ENCODE results near the gene PHF21B. TPM values are rescaled to one million over a fixed set of nuclear protein-coding genes. Genes with fewer than 3 reads are reported as not detected.

Gene PHF21B
- total RNA-seq, 2 experiments from 2014 or later = 0.92 to 1.1 TPM

DNA sequence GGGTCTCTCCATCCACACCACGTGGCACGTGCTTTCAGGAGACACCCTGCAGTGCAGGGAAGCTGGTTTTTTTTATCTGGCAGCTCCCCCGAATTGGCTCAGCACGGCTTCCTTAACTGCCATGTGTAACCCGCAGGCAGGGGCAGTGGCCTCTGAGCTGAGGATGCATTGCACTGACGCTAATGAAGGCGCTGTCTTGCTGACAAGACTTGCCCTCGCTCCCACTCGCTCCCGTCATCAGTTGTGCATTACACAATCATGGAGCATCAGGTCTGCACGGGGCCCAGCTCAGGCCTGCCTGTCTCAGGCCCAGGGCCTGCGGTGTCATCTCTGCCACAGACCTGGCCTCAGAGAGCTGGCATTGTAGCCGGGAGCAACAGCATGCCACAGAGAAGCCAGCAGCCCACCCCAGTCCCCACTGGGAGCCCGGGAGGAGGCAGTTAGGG is 161.5 kb downstream of the PHF21B start:
- ATAC-seq = no peak
- Mint-ChIP-seq H3K4me3 (no peak overlapping the region), H3K9me3 (peaks cover 3% of the 10 kb centered on the region), H3K36me3 (ENCODE audit: low read depth) (no peaks in the 10 kb centered on the region), H3K27ac (no peak overlapping the region), H3K27me3 (no peaks in the 10 kb centered on the region), H3K4me1 (ENCODE audit: low read depth) (no peaks in the 10 kb centered on the region)
- TF ChIP-seq, protein P1, sequence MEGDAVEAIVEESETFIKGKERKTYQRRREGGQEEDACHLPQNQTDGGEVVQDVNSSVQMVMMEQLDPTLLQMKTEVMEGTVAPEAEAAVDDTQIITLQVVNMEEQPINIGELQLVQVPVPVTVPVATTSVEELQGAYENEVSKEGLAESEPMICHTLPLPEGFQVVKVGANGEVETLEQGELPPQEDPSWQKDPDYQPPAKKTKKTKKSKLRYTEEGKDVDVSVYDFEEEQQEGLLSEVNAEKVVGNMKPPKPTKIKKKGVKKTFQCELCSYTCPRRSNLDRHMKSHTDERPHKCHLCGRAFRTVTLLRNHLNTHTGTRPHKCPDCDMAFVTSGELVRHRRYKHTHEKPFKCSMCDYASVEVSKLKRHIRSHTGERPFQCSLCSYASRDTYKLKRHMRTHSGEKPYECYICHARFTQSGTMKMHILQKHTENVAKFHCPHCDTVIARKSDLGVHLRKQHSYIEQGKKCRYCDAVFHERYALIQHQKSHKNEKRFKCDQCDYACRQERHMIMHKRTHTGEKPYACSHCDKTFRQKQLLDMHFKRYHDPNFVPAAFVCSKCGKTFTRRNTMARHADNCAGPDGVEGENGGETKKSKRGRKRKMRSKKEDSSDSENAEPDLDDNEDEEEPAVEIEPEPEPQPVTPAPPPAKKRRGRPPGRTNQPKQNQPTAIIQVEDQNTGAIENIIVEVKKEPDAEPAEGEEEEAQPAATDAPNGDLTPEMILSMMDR (IDR thresholded peaks at IDR 0.05) = no peak
- CTCF ChIA-PET = interaction anchor here (1.3 kb wide), 1 partner anchor 28 kb away, joined by 3 read pairs; no protein-coding TSS in a partner anchor
- POLR2A ChIA-PET = no interaction called here
- intact Hi-C loops (cut with micrococcal nuclease) = no loop called here
- no peak for DNase-seq

DNA sequence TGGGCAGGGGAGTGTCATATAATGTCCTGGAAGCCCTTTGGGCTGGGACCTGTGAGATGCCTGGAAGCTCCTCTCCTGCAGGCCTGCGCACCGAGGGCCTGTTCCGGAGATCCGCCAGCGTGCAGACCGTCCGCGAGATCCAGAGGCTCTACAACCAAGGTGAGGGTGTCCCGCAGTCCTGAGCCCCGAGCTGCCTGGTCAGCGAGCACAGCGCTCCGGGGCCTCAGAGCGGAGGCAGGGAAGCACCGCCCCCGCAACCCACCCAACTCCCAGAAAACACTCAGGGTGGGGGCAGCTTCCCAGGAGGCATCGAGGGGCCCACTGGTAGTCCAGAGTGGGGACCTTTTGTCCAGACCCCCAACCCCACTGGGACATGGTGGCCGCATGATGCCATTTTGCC is 161.9 kb downstream of the PHF21B start:
- H3K27ac Mint-ChIP-seq = no peak overlapping the region
- H3K27me3 Mint-ChIP-seq = no peaks in the 10 kb centered on the region
- H3K9me3 Mint-ChIP-seq = peaks cover 3% of the 10 kb centered on the region
- intact Hi-C loops (cut with micrococcal nuclease) = no loop called here
- ChIA-PET POLR2A (no interaction called here), CTCF (no interaction called here)
- TF ChIP-seq, protein P1 (IDR thresholded peaks at IDR 0.05) = no peak
- H3K4me3 Mint-ChIP-seq = no peak overlapping the region
- no peaks in the 10 kb centered on the region for H3K4me1 Mint-ChIP-seq (ENCODE audit: low read depth)
- ATAC-seq (no peak), DNase-seq (no peak)
- no peaks in the 10 kb centered on the region for H3K36me3 Mint-ChIP-seq (ENCODE audit: low read depth)

DNA sequence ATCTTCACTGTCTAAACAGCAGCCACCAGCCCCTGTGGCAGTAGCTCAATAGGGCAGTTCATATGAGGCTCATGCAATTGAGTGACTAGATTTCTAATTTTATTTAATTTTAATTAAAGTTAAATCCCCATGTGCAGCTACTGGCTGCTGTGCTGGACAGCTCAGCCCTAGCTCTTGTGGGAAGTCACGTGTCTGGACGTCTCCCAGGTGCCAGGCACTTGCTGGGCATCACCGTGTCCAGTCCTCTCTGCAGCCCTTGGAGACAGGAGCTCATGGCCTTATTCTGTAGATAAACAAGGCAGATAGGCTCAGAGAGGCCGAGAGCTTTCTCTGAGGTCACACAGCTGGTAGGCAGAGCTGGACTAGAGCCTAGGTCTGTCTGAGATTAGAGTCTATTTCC is 162.4 kb downstream of the PHF21B start:
- Mint-ChIP-seq H3K27me3 (no peaks in the 10 kb centered on the region), H3K27ac (no peak overlapping the region), H3K9me3 (peaks cover 3% of the 10 kb centered on the region), H3K36me3 (ENCODE audit: low read depth) (no peaks in the 10 kb centered on the region), H3K4me3 (no peak overlapping the region), H3K4me1 (ENCODE audit: low read depth) (no peaks in the 10 kb centered on the region)
- intact Hi-C loops (cut with micrococcal nuclease) = no loop called here
- TF ChIP-seq, protein P1 (IDR thresholded peaks at IDR 0.05) = no peak
- DNase-seq (no peak), ATAC-seq (no peak)
- POLR2A ChIA-PET = no interaction called here
- CTCF ChIA-PET = no interaction called here

DNA sequence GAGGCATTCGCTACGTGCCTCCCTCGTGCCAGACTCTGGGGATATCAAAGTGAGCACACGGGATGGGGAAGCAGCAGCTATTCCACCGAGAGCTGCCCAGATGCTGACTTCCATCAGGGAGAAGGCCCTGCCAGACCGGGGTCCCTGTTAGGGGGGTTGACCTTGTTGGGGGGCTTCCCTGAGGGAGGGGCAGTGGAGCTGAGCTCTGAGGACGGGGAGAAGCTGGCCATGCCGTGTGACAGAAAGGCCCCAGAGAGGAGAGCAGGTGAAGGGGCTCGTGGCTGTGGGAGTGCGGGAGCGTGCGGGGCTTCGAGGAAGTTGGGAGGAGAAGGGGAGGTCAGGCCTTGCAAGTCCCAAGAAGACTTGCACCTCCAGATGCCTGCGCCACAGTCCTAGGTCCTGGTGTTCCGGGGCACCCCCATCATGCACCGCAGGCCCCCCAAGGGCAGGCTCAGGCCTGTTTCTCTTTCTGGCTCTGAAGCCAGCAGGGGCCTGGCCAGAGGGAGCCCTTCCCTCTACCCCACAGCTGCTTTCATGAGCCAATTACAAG is 163.0 kb downstream of the PHF21B start:
- ATAC-seq = no peak
- no peak for DNase-seq
- no peak overlapping the region for H3K27ac Mint-ChIP-seq
- POLR2A ChIA-PET = no interaction called here
- CTCF ChIA-PET = no interaction called here
- H3K27me3 Mint-ChIP-seq = no peaks in the 10 kb centered on the region
- peaks cover 3% of the 10 kb centered on the region for H3K9me3 Mint-ChIP-seq
- no peaks in the 10 kb centered on the region for H3K4me1 Mint-ChIP-seq (ENCODE audit: low read depth)
- TF ChIP-seq, protein P1 (IDR thresholded peaks at IDR 0.05) = no peak
- no peaks in the 10 kb centered on the region for H3K36me3 Mint-ChIP-seq (ENCODE audit: low read depth)
- H3K4me3 Mint-ChIP-seq = no peak overlapping the region
- intact Hi-C loops (cut with micrococcal nuclease) = no loop called here

DNA sequence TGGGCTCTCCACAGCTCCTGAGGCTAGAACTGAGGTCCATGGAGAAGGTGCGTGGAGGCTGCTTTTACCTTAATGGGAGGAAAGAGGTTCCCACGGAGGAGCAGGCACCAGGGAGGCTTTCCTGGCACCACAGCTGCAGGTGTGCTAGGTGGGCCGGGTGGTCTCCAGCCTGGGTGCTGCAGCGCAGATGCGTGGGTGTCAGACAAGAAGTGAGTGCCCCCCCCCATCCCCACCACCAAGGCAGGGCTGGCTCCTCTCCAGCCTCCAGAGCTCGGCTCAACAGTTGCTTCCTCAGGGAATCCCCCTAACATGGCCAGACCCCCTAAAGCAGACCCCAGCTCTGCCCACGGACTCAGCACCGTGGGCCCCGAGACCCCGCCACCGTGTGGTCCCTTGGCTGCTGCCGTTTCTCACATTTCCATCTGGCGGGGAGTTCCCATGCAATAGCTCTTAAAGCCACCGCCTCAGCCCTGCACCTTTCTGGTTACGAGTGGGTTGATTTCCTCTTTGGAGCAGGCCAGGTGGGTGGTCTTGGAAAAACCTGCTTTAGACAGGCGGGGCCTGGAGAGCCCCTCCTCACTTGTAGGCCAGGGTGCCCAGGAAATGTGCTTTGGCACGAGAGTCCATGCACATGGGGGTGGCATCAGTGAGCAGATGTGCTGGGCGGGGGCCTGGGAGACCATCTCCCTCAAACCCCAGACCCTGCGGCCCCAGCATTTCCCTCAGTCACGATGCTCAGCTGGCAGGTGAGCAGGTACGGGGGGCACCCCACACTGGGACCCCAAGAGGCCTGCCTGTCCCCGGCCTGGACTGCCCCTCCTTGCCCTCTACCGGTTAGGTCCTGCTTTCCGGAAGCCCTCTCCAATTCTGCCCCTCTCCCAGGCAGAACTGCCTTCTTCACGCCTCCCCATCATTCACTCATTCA is 163.7 kb downstream of the PHF21B start:
- TF ChIP-seq, protein P1 (IDR thresholded peaks at IDR 0.05) = no peak
- CTCF ChIA-PET = no interaction called here
- POLR2A ChIA-PET = no interaction called here
- Mint-ChIP-seq H3K27me3 (no peaks in the 10 kb centered on the region), H3K36me3 (ENCODE audit: low read depth) (no peaks in the 10 kb centered on the region), H3K4me3 (no peak overlapping the region), H3K27ac (no peak overlapping the region), H3K9me3 (peaks cover 3% of the 10 kb centered on the region), H3K4me1 (ENCODE audit: low read depth) (no peaks in the 10 kb centered on the region)
- intact Hi-C loops (cut with micrococcal nuclease) = no loop called here
- no peak for ATAC-seq
- DNase-seq = no peak

Data from activated CD8-positive, alpha-beta T cell treated with anti-CD3 and anti-CD28 coated beads for 36 hours (primary cell).